KOPT-K1 (cell line): ENCODE results near the gene MRFAP1L1.
A peak's percentile ranks its signal among the peaks of the same experiment; 100 is the strongest.
"Not testable (repeated sequence)": the region's sequence is repeated elsewhere in the genome, so short reads cannot be mapped to it uniquely, and the experiment has no call there.

Source experiments
- H3K27ac ChIP-seq: fragments of 200-600 bp; sonication (generic); 2 replicates; pipeline ENCODE4 v1.5.1; 2016; ENCODE audit warnings: antibody characterized with exemption, mild to moderate bottlenecking, low read depth, low read length; ENCODE audit not compliant: poor library complexity, severe bottlenecking
- H3K36me3 ChIP-seq: fragments of 200-600 bp; sonication (generic); 2 replicates; pipeline ENCODE4 v1.5.1; 2017; ENCODE audit warnings: antibody characterized with exemption, mild to moderate bottlenecking, low read length, moderate library complexity; ENCODE audit not compliant: insufficient read depth
- H3K9me3 ChIP-seq: fragments of 200-600 bp; sonication (generic); 2 replicates; pipeline ENCODE4 v1.5.1; 2017; ENCODE audit warnings: antibody characterized with exemption, low read length, mild to moderate bottlenecking; ENCODE audit not compliant: insufficient read depth, poor library complexity, severe bottlenecking

Gene MRFAP1L1

DNA sequence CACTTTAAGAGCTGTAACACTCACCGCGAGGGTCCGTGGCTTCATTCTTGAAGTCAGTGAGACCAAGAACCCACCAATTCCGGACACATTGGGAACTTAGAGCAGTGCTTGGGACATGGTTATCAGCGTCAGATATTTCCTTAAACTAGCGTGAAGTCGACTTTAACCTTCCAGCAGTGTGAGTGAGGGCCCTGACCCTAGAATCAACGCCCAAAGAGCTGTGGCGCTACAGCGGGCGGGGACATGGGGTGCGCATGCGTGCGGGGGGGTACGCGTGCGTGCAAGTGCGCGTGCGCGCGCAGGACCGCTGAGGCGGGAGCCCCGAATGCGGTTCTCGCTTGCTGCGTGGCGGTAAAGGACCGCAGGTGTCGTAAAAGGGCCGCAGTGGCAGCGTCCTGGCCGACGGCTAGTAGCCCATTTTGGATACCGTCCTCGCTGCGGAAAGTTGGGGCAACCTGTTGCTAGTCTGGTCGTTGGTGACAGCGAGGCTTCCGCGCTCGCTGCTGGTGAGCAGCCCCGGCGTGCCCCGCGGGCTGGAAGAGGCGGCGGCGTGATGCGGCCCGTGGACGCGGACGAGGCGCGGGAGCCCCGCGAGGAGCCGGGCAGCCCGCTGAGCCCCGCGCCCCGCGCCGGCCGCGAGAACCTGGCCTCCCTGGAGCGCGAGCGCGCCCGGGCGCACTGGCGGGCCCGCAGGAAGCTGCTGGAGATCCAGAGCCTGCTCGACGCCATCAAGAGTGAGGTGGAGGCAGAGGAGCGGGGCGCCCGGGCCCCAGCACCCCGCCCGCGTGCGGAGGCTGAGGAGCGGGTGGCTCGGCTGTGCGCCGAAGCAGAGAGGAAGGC lies 35.8 kb downstream of the MRFAP1L1 start:
- H3K9me3 ChIP-seq: peaks cover 4% of the 10 kb centered on the region
- peak overlapping the region; percentile 92 for H3K27ac ChIP-seq
- peaks cover 41% of the 10 kb centered on the region for H3K36me3 ChIP-seq

DNA sequence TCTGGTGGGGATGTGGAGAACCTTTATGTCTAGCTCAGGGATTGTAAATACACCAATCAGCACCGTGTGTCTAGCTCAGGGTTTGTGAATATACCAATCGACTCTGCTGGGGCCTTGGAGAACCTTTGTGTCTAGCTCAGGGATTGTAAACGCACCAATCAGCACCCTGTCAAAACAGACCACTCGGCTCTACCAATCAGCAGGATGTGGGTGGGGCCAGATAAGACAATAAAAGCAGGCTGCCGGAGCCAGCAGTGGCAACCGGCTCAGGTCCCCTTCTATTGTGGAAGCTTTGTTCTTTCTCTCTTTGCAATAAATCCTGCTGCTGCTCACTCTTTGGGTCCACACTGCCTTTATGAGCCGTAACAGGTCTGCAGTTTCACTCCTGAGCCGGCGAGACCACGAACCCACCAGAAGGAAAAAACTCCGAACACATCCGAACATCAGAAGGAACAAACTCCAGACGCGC lies 36.4 kb downstream of the MRFAP1L1 start:
- Histone ChIP-seq H3K27ac (peak overlapping the region; percentile 92), H3K36me3 (peaks cover 34% of the 10 kb centered on the region)
- not testable (repeated sequence) for H3K9me3 ChIP-seq

DNA sequence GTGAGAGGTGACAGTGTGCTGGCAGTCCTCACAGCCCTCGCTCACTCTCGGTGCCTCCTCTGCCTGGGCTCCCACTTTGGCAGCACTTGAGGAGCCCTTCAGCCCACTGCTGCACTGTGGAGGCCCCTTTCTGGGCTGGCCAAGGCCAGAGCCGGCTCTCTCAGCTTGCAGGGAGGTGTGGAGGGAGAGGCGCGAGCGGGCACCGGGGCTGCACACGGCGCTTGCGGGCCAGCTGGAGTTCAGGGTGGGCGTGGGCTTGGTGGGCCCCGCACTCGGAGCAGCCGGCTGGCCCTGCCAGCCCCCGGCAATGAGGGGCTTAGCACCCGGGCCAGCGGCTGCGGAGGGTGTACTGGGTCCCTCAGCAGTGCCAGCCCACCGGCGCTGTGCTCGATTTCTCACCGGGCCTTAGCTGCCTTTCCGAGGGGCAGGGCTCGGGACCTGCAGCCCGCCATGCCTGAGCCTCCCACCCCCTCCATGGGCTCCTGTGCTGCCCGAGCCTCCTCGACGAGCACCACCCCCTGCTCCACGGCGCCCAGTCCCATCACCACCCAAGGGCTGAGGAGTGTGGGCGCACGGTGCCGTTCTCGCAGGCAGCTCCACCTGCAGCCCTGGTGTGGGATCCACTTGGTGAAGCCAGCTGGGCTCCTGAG lies 37.0 kb downstream of the MRFAP1L1 start:
- Histone ChIP-seq H3K36me3 (peaks cover 29% of the 10 kb centered on the region), H3K27ac (peak overlapping the region; percentile 92)
- H3K9me3 ChIP-seq: not testable (repeated sequence)

DNA sequence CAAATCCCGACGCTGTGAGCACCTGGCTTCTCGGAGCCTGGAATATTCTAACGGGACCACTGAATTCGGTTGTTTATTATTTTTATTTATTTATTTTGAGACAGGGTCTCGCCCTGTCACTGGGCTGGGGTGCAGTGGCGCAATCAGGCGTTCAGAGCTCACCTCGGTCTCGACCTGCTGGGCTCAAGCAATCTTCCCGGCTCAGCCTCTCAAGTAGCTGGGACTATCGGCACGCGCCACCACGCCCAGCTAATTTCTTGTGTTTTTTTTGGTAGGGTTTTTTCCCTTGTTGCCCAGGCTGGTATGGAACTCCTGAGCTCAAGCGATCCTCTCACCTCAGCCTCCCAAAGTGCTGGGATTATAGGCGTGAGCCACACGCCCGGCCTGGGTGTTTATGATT lies 37.5 kb downstream of the MRFAP1L1 start:
- H3K9me3 ChIP-seq: peaks cover 4% of the 10 kb centered on the region
- no peak overlapping the region for H3K27ac ChIP-seq
- peaks cover 24% of the 10 kb centered on the region for H3K36me3 ChIP-seq

DNA sequence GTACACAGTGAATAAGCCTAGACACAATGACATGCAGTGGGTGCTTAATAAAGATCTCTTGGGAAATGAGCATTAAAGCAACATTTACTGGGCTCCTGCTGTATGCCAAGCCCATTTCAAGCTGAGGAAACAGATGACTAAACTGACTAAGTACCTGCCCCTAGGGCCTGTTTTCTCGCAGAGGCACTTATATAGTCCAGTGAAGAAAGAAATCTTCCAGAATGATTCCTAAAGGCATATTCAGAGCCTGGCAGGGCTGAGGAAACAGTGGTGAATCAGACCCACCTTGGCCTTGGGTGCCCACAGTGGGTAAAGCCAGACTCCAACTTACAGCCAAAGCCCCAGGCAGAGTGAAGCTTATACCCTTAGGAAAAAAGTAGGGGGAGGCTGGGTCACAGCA lies 38.0 kb downstream of the MRFAP1L1 start:
- H3K9me3 ChIP-seq: peaks cover 4% of the 10 kb centered on the region
- peaks cover 19% of the 10 kb centered on the region for H3K36me3 ChIP-seq
- H3K27ac ChIP-seq: no peak overlapping the region

DNA sequence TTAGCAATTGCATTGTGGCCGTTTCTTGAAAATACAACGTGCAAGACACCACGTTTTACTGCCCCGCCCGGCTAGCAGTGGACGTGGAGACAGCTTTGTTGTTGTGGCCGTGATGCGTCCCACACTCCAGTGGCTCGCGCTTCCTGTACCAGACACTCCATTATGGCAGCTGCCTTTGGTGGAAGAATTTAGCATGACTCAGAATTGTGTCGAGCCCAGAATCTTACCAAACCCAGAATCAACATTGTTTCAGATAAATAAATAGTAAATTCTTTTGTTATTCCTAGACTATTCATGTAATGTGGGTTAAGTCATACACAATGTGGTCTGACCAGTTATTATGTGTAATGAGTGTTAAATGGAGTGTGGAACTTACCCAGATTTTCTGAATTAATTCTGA lies 41.3 kb downstream of the MRFAP1L1 start:
- Histone ChIP-seq H3K9me3 (peaks cover 4% of the 10 kb centered on the region), H3K36me3 (no peaks in the 10 kb centered on the region), H3K27ac (no peak overlapping the region)

DNA sequence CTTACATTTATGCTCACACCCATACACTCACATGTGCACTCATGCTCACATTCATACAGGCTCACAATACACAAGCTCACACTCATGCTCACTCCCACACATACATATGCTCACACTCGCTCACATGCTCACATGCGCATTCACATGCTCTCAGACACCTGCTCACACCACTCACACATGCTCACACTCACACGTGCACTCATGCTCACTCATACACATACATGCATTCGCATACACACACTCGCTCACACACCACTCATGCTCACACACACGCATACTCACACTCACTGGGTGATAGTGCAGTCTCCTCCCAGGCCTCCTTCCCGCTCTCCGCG lies 44.4 kb downstream of the MRFAP1L1 start:
- Histone ChIP-seq H3K9me3 (no peaks in the 10 kb centered on the region), H3K27ac (no peak overlapping the region), H3K36me3 (no peaks in the 10 kb centered on the region)

DNA sequence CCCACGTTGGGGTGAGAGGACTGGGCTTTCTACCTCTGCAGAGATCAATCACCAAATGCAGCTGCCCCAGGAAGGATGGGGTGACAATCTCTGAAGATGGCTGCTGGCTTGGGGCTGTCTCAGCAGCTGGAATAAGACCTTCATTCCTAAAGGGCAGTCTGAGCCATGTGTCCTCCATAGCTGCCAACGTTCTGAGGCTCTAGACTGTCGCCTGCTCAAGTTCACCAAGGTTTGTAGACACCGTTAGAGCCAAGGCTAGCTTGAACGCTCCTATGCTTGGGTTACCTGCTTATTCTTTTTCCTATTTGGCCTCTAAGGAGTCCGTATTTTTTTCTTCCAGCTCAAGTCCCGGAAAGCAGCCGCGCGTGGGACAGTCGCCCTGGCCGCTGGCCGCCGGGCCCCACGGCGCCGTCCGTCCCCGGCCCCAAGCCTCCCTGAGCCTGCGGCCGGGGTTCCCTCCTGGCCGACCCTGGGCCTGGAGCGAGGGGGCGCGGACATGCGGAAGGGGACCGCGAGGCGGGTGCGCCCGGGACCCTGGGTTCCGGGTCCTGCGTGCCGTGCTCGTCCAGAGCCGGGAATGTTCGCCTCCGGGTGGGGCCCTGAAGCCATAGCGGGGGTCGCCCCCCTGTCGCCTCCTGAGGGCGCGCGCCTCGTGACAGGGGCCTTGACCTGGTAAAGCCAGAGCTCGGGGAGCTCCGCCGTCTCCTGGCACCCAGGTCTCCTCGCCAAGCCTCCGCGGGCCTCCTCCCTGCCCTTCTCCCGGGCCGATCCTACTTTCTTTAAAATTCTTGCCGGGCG lies 45.9 kb downstream of the MRFAP1L1 start:
- no peaks in the 10 kb centered on the region for H3K36me3 ChIP-seq
- no peaks in the 10 kb centered on the region for H3K9me3 ChIP-seq
- no peak overlapping the region for H3K27ac ChIP-seq

DNA sequence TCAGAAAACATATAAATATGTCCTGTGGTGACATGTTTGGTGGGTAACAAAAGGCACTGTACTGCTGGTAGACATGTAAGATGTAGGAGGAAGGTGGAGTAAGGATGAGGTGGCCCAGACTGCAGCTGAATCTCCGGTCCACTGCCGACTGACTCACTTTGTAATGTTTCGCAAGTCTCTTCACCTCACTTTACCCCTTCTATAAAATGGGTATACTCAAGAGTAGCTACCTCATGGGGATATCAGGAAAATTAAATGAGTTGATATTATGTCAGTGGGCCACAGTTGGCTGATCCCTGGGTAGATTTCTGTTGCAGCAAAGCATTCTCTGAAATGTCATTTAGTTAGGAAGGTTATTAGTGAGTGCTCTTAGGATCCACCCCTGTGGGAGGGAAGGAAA lies 47.1 kb downstream of the MRFAP1L1 start:
- Histone ChIP-seq H3K27ac (no peak overlapping the region), H3K36me3 (no peaks in the 10 kb centered on the region)

GRCh38 chr4:6660430-6660829 lies 49.2 kb downstream of the MRFAP1L1 start:
- Histone ChIP-seq H3K9me3 (no peaks in the 10 kb centered on the region), H3K27ac (no peak overlapping the region), H3K36me3 (no peaks in the 10 kb centered on the region)

More for the DNA sequence above, 47.1 kb downstream of the MRFAP1L1 start:
- H3K9me3 ChIP-seq: no peaks in the 10 kb centered on the region

GRCh38 chr4:6659897-6660296 lies 49.8 kb downstream of the MRFAP1L1 start:
- no peaks in the 10 kb centered on the region for H3K9me3 ChIP-seq
- no peak overlapping the region for H3K27ac ChIP-seq
- H3K36me3 ChIP-seq: no peaks in the 10 kb centered on the region

DNA sequence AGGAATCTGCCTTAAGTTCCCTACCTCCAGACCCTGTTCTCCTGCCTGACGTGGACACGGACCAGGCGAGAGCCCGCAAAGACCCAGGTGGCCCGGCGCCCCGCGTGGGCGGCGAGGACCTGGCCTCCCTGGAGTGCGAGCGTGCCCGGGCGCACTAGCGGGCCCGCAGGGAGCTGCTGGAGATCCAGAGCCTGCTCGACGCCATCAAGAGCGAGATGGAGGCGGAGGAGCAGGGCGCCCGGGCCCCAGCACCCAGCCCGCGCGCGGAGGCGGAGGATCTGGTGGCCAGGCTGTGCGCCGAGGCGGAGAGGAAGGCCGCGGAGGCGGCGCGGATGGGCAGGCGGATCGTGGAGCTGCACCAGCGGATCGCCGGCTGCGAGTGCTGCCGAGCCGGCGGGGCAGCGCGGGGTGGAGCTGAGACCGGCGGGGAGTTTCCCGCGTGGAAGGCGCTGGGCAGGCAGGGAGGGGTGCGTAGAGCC lies 51.0 kb downstream of the MRFAP1L1 start:
- no peaks in the 10 kb centered on the region for H3K36me3 ChIP-seq
- H3K27ac ChIP-seq: no peak overlapping the region
- peaks cover 5% of the 10 kb centered on the region for H3K9me3 ChIP-seq

- Histone ChIP-seq H3K9me3 (peaks cover 5% of the 10 kb centered on the region), H3K36me3 (no peaks in the 10 kb centered on the region), H3K27ac (no peak overlapping the region)
Observed at GRCh38 chr4:6658209-6658595, 51.5 kb downstream of the MRFAP1L1 start.
